HG03066 (cell line): ENCODE results near the gene TCIRG1.

Experiments
- ATAC-seq: cut with Tn5 transposase; IDR thresholded peaks from one replicate; pipeline ENCODE4 v1.9.1; 2021; ENCODE audit warnings: low read depth; ENCODE audit not compliant: unreplicated experiment

The TCIRG1 gene

GRCh38 chr11:68004551-68005335 is 34.1 kb upstream of the TCIRG1 start:
- no peak for ATAC-seq

DNA sequence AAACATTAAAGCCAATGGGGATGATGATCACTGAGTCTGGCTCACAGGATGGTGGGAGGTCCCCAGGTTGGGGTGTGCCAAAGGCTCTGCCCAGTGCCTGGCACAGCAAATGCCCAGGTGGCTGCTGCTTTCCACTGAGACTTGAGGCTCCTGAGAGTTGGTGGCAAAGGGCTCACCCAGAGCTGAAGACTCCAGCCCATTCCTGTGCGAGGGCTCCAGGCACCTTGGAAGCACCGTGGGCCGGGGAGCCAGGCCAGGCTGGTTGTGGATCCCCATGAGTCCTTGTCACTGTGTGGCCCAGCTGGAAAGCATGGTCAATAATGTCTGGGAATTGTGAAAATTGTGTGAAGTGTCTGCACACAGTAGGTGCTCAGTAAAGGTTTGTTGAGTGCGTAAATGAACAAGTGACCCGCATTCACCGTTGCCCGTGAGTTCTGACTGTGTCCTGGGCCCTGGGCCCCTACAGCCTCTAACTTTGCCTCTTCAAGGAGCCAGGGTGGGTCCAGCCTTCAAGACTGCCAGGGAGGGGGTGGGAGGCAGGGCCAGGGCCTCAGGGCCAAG is 32.1 kb upstream of the TCIRG1 start:
- ATAC-seq, result no peak

DNA sequence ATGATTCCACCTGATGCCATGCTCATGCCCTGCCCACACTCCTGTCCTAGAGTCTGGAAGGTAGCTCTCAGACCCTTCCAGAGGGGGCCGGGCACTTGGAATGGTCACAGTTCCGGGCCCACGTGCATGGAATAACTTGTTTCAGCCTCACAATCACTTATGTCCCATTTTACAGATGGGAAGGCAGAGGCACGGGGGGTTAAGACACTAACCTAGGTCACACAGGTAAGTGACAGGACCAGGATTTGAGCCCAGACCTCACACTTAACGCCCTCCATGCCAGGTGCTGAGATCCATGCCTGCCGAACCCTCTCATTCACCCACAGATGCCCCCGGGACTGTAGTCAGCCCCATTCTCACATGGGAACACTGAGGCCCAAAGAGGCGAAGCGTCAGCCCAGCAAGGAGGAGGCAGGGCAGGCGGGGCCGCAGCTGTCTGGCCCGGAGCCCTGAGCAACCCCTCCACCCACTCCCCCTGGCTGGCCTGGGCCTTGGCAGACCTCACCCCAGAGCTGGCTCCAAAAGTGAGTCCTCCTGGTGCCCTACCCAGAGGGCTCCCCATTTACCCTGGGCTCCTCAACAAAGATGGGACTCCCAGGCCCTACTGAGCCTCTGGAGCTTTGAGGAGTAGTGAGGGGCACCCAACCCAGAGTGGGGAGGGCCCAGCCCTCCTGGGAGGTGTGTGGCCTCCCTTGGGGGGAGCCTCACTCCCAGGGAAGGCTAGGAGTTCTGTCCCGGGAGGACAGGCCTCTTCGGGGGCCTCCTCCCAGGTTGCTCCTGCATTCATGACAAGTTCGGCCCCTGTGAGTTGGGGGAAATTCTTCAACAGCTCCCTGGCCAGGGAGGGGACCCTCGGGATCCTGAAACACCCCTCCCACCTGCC is 31.1 kb upstream of the TCIRG1 start:
- ATAC-seq, result no peak

GRCh38 chr11:68008381-68009337 is 30.2 kb upstream of the TCIRG1 start:
- no peak for ATAC-seq

GRCh38 chr11:68009391-68010089 is 29.3 kb upstream of the TCIRG1 start:
- ATAC-seq, result no peak

DNA sequence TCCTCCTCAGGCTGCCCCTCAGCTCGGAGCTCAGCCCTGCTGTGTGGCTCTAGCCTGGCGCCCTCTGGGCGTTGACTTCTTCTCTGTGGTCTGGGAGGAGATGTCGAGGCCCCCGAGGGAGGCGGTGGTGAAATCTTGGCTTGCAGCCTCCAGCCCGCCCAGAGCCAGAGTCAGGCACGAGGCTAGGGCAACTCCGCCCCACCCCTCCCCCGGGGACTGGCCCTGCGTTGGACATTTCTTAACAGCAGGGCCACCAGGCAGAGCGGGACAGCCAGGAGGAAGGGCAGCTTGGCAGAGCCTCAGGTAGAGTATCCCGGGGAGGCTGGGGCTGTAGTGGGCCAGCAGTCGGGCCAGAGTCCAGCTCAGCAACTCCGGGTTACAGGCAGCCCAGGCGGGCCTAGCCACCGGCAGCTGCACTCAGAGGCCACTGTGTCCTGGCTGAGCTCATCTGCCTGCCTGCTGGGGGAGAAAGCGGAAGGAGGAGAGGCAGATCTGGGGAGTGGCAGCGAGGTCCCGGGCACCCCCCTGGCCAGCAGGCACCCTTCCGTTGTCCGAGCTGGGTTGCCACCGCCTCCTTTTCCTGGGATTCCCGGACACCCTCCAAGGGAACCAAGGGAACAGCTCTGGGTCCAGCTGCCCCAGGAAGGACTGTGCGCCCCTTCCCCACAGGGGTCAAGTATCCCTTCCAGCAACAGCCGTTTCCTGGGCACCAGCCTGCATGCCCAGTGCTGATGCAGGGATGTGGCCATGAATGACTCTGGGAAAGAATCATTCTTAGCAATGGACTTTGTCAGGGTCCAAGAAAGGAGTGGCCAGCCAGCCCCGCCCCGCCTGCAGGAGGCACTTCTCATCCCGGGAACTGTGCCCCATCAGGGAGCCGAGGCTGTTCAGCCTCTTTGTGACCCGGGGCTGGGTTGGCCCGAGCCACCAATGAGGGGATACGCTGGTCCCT is 28.5 kb upstream of the TCIRG1 start, which contains the start of gene ALDH3B1:
Gene ALDH3B1 (plus strand): TSS at position 238 of the 952 bp plus-strand sequence. CDS start 4,971 bp downstream, outside the sequence.
- ATAC-seq, result no peak

GRCh38 chr11:68011051-68011943 is 27.5 kb upstream of the TCIRG1 start:
- ATAC-seq, result no peak

DNA sequence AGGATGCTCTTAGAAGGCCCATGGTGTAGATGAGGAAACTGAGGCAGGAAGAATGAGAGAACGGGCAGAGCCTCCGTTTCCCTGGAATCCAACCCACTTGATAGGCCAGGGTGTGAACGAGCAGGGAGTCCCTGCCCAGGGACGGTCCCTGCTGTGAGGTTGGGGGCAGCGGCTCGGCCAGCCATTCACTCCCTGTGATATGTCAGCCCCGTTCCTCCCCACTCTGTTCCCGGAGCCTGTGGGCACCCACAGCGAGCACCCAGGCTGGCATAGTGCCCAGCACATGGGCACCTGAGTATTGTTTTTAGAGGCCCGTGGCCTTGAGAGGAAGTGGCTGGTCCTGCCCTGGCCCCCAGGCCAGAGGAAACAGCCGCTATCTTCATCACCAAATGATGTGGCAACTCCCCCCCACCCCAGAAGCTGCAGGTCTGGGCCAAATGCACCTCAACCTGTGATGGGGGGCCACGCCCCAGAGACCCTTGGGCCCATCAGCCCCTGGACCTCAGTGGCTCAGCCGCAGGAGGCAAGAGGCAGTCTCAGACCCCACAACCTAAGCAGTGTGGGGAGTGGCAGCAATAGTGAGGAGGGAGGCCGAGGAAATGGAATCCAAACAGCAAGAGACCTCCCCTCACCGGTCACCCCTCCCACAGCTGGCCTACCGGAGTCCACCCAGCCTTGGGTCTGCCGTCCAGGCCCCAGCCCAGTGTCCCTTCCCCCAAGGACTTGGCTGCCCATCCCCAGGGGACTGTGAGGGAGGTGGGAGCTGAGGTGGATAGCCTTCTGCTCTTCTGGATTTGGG is 26.6 kb upstream of the TCIRG1 start:
- no peak for ATAC-seq

DNA sequence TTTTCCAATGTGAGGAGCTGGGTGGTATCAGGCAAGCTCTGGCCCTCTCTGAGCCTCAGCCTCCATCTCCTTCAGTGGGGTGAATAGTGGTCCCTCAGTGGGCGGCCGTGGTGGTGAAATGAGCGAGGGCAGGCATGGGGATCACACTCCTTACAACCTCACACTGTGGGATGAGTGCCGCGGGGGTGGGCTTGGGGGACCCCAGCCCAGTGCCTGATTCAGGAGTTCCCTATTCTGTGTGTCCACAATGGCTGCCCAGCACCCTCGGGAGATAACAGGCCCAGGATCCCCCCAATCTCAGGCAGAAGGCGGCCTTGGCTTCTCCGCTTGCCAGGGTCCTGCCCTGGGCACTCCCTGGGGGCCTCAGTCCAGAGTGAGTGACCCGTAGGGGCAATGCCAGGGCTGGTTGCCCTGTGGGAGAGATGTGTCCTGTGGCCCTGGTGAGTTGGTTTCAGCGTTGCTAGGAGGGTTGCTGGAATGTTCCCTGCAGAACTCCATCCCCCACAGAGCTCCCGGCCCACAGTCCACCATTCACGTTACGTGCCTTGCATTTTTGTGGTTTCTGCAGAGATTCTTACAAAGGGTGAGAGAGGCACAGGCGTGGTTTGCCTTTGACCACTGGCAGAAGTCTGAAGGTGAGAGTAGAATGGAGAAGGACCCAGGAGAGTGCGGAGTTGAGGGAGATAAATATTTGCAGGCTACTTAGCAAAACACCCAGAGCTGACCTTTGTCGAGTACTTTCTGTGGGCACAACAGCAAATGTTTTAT is 25.8 kb upstream of the TCIRG1 start:
- no peak for ATAC-seq

DNA sequence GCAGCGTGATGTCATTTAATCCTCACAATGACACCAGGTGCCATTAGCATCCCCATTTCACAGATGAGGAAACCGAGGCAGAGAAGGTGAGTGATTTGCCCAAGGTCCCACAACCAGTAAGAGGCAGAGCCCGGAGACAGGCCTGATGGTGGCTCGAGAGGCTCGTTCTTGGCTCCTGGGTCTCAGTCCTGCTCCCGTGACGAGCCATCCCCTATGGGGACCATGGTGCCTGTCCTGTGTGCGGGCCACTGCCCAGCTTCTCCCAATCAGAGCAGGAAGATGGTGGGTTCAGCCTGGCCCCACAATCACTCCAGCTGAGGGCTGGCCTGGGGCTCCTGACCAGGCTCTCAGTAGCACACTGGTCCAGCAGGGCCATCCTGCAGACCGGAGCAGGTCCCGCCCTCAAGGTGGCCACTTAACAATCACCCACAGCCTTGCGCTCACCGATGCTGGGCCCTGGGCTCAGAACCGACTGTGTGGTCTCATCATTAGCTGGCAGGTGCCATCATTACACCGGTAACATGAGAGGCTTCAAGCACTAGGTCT is 25.1 kb upstream of the TCIRG1 start:
- ATAC-seq, result no peak

DNA sequence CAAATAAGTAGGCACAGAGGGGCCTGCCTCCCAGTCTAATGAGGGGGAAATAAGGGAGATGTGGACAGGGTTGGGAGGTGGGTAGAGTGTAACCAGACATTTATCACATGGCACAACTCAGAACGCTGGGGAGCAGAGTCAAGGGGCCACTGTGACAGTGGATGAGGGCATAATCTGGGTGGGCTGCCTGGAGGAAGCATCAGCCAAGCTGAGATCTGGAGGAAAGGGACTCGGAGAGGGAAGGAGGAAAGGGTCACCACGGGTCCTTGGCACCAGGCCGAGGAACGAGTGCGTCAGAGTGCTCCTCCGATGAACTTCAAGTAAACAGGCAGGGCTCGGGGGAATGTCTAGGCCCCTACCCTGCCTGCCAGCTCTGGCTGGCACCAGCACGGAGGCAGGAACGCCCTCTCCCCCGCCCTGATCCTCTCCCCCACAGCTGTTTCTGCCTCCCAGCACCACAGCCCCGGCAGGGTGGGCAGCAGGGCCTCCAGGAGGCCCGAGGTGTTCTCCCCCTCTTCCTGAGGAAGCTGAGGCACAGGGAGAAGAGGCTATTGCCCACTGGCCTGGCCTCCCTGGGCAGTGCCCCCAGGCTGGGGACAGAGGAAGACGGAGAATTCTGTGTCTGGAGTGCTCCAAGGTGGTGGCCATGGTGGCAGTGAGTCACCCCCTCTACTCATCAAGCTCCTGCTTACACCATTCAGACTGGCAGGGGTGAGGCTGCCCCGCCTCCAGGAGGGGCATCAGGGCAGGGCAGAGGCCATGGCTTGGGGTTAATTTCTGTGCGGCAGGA is 24.5 kb upstream of the TCIRG1 start:
- no peak for ATAC-seq

DNA sequence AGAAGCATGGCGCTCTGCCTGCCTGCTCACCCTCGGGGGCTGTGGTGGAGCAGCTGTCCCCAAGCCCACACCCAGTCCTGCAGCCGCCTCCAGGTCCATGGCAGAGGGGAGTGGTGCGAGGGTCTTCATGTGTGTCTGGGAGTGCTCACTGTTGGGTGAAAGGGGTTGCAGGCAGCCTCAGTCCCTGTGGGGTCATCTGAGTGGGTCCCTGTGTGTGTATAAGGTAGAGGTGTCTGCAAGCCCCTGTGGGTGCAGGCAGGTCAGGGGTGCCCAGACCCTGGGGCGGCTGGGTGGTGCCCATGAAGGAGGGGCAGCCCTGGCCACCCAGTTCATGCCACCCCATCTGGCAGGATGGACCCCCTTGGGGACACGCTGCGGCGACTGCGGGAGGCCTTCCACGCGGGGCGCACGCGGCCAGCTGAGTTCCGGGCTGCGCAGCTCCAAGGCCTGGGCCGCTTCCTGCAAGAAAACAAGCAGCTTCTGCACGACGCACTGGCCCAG is 23.8 kb upstream of the TCIRG1 start:
- no peak for ATAC-seq

DNA sequence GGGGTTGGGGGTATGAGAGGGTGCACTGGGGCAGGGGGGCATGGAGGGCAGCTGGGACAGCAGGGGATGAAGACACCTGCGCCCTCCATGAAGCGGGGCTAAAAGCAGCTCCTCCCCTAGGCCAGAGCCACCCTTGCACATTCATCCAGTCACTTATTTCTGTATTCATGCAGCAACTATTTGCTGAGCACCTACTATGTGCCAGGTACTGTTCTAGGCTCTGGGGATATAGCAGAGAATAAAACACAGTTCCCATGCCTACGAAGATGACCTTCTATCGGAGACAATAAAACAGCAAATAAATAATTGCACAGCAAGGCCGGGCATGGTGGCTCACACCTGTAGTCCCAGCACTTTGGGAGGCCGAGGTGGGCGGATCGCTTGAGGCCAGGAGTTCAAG is 23.4 kb upstream of the TCIRG1 start:
- ATAC-seq, result no peak

- ATAC-seq, result no peak
Observed at GRCh38 chr11:68016161-68016903, 22.5 kb upstream of the TCIRG1 start.
